ENCODE data around the gene ZNF25. TPM values are rescaled to one million over a fixed set of nuclear protein-coding genes. Genes with fewer than 3 reads are reported as not detected.
"Not testable (repeated sequence)": the region's sequence is repeated elsewhere in the genome, so short reads cannot be mapped to it uniquely, and the experiment has no call there.

Gene ZNF25
- total RNA-seq, result 1 to 10 TPM; 7.5 to 8.8 TPM

DNA sequence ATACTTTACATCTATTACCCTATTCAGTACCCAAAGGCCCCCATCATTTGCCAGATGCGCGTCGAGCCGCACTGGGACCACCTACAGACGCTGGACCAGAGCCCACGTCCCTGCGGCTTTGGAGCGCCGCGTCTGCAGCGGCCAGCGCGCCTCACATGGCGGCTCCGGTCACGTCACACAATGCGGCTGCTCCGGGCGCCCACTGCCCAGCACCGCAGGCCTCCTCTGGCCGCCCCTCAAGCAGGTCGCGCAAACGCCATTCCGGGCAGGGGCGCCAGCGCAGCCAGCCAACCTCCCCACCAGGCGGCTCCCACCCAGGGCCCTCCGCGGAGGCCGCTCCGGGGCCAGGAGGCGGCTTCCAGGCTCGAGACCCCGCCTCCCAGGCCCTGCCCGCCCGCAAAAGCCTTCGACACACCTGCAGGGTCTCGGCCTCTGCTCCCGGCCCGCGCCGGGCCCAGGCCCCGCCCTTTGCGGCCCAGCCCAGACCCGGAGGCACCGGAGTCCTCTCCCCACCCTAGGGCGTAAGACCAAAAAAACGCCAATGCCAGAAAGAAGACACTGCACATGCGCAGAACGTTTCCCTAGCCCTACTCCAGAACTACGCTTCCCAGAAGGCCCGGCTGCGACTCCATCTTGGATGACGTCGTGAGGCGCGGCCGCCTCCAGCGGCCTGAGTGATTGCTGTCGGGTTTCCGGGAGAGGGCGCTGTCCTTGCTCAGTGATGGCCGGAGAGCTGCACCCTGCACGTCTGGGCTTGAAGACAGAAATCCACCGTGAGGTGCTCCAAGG is at the start of gene ZNF25:
TSS of gene ZNF25 (minus strand) at position 557 of the 789 bp plus-strand sequence. CDS start 4,925 bp downstream, outside the sequence.
- H3K9me3 Mint-ChIP-seq, result peaks cover 3% of the 10 kb centered on the region
- H3K4me3 Mint-ChIP-seq, result peak within 1 kb of the TSS; percentile 93
- intact Hi-C loops (cut with micrococcal nuclease), result loop anchor here (1.0 to 2.0 kb wide), 2 partner anchors 35 to 118 kb away; partner anchors contain the start of genes ZNF33A and ZNF37A
- peaks cover 7% of the 10 kb centered on the region for H3K36me3 Mint-ChIP-seq (ENCODE audit: low read depth)
- ATAC-seq (peak; percentile 94), DNase-seq (peak; percentile 98)
- ChIA-PET CTCF (interaction anchor here (0.6 to 1.6 kb wide), 13 partner anchors 9 to 119 kb away, joined by 3 to 6 read pairs (median 3); partner anchors contain the start of genes ZNF33A and ZNF37A), POLR2A (interaction anchor here (0.8 to 2.6 kb wide), 5 partner anchors 9 to 427 kb away, joined by 3 to 16 read pairs (median 6); partner anchors contain the start of genes ZNF33A and ZNF37A)
- TF ChIP-seq, protein P1, sequence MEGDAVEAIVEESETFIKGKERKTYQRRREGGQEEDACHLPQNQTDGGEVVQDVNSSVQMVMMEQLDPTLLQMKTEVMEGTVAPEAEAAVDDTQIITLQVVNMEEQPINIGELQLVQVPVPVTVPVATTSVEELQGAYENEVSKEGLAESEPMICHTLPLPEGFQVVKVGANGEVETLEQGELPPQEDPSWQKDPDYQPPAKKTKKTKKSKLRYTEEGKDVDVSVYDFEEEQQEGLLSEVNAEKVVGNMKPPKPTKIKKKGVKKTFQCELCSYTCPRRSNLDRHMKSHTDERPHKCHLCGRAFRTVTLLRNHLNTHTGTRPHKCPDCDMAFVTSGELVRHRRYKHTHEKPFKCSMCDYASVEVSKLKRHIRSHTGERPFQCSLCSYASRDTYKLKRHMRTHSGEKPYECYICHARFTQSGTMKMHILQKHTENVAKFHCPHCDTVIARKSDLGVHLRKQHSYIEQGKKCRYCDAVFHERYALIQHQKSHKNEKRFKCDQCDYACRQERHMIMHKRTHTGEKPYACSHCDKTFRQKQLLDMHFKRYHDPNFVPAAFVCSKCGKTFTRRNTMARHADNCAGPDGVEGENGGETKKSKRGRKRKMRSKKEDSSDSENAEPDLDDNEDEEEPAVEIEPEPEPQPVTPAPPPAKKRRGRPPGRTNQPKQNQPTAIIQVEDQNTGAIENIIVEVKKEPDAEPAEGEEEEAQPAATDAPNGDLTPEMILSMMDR (IDR thresholded peaks at IDR 0.05), result peak; percentile 76
- H3K27ac Mint-ChIP-seq, result peak within 1 kb of the TSS; percentile 94
- H3K27me3 Mint-ChIP-seq, result no peaks in the 10 kb centered on the region
- peaks cover 19% of the 10 kb centered on the region for H3K4me1 Mint-ChIP-seq (ENCODE audit: low read depth)

DNA sequence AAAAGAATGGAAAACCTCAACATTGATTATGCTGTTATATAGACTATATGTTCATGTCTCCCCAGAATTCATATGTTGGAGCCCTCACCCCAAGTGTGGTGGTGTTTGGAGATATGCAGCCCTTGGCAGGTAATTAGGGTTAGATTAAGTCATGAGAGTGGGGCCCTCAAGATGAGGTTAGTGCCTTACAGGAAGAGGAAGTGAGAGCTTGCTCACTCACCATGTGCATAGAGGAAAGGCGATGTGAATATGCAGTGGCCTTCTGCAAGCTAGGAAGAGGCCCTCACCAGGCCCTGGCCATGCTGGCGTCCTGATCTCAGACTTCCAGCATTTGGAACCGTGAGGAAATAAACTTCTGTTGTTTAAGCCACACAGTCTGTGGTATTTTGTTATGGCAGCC is 48.8 kb upstream of the ZNF25 start:
- H3K9me3 Mint-ChIP-seq, result peaks cover 7% of the 10 kb centered on the region
- POLR2A ChIA-PET, result no interaction called here
- peak; percentile 69 for ATAC-seq

DNA sequence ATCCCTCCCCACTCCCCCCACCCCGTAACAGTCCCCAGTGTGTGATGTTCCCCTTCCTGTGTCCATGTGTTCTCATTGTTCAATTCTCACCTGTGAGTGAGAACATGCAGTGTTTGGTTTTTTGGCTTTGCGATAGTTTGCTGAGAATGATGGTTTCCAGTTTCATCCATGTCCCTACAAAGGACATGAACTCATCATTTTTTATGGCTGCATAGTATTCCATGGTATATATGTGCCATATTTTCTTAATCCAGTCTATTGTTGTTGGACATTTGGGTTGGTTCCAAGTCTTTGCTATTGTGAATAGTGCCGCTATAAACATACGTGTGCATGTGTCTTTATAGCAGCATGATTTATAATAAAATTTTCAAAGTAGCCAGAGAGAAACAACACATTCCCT is 42.7 kb upstream of the ZNF25 start:
- H3K27me3 Mint-ChIP-seq; H3K9me3 Mint-ChIP-seq; intact Hi-C loops (cut with micrococcal nuclease); H3K27ac Mint-ChIP-seq; CTCF ChIA-PET; DNase-seq; POLR2A ChIA-PET; H3K4me3 Mint-ChIP-seq; ATAC-seq: not testable (repeated sequence)
- peaks cover 75% of the 10 kb centered on the region for H3K36me3 Mint-ChIP-seq (ENCODE audit: low read depth)
- peaks cover 21% of the 10 kb centered on the region for H3K4me1 Mint-ChIP-seq (ENCODE audit: low read depth)

More for the DNA sequence above, 48.8 kb upstream of the ZNF25 start:
- Mint-ChIP-seq H3K36me3 (ENCODE audit: low read depth) (peaks cover 83% of the 10 kb centered on the region), H3K4me1 (ENCODE audit: low read depth) (peaks cover 40% of the 10 kb centered on the region), H3K27ac (peak overlapping the region; percentile 83), H3K4me3 (no peak overlapping the region), H3K27me3 (no peaks in the 10 kb centered on the region)
- intact Hi-C loops (cut with micrococcal nuclease), result no loop called here
- CTCF ChIA-PET, result no interaction called here
- DNase-seq, result no peak
- TF ChIP-seq, protein P1 (IDR thresholded peaks at IDR 0.05), result no peak

DNA sequence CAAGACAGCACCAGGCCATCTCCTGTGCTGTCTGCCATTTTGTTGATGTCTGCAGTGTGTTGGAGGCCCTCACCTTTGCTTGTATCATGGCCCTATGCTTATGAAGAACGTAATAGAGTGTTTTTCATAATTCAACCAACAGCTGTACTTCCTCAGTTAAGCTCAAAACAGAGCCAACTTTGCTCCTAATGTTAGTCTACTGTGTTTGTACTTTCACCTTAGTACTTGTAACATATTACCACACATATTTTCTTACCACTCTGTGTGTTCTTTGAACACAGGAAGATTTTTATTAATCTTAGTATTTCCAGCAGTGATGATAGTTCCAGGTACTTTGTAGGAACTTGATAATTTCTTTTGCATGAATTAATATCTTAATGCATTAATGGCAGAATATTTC is 39.9 kb upstream of the ZNF25 start:
- ATAC-seq (no peak), DNase-seq (no peak)
- ChIA-PET CTCF (no interaction called here), POLR2A (no interaction called here)
- Mint-ChIP-seq H3K27me3 (no peaks in the 10 kb centered on the region), H3K4me3 (no peak overlapping the region), H3K4me1 (ENCODE audit: low read depth) (peaks cover 32% of the 10 kb centered on the region), H3K27ac (no peak overlapping the region), H3K9me3 (peaks cover 9% of the 10 kb centered on the region), H3K36me3 (ENCODE audit: low read depth) (peaks cover 69% of the 10 kb centered on the region)
- TF ChIP-seq, protein P1 (IDR thresholded peaks at IDR 0.05), result no peak
- intact Hi-C loops (cut with micrococcal nuclease), result no loop called here

DNA sequence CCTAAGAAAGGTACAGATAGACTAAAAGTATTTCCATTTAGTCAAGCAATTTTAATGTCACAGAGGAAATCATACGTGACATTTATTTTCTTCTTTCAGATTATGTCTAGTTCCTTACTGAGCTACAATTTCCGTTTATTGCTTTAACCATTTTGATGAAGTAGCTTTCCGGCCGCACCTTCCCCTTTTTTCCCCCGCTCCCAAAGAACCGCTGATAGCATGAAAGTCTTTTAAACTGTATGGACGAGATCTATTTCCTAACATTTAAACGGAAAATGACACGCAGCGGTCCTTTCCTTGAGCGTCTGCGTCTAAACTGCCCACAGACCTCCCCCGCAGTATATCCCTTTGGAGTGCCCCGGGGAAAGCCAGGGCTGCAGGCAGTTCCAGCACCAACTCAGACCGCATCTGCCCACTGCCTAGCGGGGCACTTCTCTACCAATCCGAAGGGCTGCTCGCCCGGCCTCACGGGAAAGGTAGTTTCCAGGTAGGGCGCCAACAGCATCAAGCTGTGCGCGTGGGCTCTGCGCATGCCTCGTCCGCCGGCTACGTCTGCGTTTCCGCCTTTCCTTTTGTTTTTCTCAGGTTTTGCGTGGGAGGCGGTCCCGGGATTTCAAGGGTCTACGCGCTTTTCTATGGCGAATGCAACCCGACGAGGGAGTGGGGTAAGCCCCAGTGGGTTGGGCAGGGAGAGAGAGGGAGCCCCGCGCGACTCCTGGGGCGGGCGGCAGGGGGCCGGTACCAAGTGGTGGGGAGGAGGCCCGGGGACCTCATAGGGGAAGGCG is 33.9 kb upstream of the ZNF25 start, which contains the start of gene ZNF33A:
TSS of gene ZNF33A (plus strand) at position 557 of the 785 bp plus-strand sequence. CDS start 1,667 bp downstream, outside the sequence.
- Mint-ChIP-seq H3K36me3 (ENCODE audit: low read depth) (peaks cover 25% of the 10 kb centered on the region), H3K27me3 (no peaks in the 10 kb centered on the region), H3K4me3 (peak within 1 kb of the TSS; percentile 93), H3K27ac (peak within 1 kb of the TSS; percentile 100), H3K4me1 (ENCODE audit: low read depth) (peaks cover 27% of the 10 kb centered on the region), H3K9me3 (no peaks in the 10 kb centered on the region)
- ChIA-PET CTCF (interaction anchor here (1.0 to 1.3 kb wide), 3 partner anchors 18 to 35 kb away, joined by 3 to 6 read pairs (median 5); no protein-coding TSS in a partner anchor), POLR2A (interaction anchor here (2.9 kb wide), 1 partner anchor 34 kb away, joined by 16 read pairs; the partner anchor contains the start of gene ZNF25)
- intact Hi-C loops (cut with micrococcal nuclease), result loop anchor here (1.0 to 2.0 kb wide), 2 partner anchors 34 to 84 kb away; partner anchors contain the start of genes ZNF25 and ZNF37A
- DNase-seq (peak; percentile 94), ATAC-seq (peak; percentile 86)
- TF ChIP-seq, protein P1 (IDR thresholded peaks at IDR 0.05), result no peak

Measured in activated CD8-positive, alpha-beta T cell treated with anti-CD3 and anti-CD28 coated beads for 36 hours (primary cell).